Measurements from ENCODE around the gene BASP1.

Gene BASP1

DNA sequence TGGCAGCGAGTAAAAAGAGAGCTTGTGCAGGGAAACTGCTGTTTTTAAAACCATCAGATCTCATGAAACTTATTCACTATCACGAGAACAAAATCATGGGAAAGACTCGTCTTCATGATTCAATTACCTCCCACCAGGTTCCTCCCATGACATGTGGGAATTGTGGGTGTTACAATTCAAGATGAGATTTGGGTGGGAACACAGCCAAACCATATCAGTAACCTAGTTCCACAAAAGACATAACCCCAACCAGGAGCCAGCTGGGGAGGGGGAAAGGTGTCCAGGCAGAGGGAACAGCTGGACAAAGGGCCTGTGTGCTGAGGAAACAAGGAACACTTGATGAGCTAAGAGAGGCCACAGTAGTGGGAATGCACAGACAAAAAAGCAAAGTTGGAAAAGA is 71.1 kb downstream of the BASP1 start:
- H3K4me3 ChIP-seq (ENCODE audit: control insufficient read depth, low read depth, low read length) = no peak overlapping the region
- TF ChIP-seq, protein P1, sequence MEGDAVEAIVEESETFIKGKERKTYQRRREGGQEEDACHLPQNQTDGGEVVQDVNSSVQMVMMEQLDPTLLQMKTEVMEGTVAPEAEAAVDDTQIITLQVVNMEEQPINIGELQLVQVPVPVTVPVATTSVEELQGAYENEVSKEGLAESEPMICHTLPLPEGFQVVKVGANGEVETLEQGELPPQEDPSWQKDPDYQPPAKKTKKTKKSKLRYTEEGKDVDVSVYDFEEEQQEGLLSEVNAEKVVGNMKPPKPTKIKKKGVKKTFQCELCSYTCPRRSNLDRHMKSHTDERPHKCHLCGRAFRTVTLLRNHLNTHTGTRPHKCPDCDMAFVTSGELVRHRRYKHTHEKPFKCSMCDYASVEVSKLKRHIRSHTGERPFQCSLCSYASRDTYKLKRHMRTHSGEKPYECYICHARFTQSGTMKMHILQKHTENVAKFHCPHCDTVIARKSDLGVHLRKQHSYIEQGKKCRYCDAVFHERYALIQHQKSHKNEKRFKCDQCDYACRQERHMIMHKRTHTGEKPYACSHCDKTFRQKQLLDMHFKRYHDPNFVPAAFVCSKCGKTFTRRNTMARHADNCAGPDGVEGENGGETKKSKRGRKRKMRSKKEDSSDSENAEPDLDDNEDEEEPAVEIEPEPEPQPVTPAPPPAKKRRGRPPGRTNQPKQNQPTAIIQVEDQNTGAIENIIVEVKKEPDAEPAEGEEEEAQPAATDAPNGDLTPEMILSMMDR (IDR thresholded peaks at IDR 0.05; ENCODE audit: control insufficient read depth, insufficient read depth, low read depth, low read length, missing control alignments) = no peak
- DNase-seq (ENCODE audit: low read depth) = no peak

DNA sequence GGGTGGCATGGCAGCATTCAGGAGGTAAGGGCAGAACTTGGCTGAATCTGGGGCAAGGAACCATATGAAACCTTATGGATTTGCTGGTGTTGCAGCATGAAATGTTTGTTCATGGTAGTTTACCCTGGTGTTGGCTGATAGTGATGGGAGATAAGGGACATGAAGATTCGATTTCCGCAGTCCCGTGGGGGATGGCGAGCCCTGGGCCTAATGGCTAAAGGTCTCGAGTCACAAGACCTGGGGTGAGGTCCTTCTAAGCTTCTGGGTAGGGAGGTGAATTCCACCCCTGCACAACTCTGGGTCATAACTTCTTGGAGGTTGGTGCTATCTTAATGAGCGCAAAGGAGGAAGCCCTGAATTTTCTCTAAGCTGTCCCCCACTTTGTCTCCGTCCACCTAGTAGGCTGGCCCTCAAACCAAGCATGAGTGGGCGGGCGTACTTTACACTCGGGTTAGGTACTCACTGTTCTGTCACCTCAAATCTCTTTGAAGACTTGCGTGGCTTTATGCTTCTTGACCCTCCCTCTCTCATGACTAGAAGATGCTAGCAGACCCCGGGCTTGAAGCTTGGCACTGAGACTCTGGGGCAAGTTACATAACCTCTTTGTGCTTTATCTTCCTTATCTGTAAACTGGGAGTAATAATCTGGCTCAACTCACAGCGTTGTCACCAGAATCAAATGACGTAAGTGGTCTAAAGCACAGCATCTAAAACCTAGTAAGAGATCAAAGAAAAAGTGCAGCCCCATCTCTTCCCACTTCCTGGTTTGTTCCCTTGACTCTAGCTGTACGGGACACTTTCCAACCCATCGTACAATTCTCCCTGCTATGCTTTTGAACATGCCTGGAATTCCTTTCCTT is 72.5 kb downstream of the BASP1 start:
- TF ChIP-seq, protein P1 (IDR thresholded peaks at IDR 0.05; ENCODE audit: control insufficient read depth, insufficient read depth, low read depth, low read length, missing control alignments) = no peak
- DNase-seq (ENCODE audit: low read depth) = no peak
- H3K4me3 ChIP-seq (ENCODE audit: control insufficient read depth, low read depth, low read length) = no peak overlapping the region

DNA sequence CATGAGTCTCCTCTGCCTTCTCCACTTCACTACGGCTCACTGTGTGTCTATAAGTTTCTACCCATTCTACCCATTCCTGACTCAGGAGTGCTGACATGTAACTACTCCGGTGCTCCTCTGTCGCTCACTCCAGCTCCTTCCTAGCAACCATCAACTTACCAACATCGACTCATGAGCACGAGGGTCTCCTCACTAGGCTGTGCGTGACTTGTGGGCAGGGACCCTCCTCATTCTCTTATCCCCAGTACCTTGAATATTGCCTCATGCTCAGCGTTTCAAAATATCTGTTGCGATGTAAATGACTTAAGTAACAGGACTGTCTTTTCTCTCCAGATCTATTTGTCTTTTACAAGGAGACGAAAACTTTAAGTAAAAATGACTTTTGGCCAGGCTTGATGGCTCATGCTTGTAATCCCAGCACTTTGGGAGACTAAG is 73.1 kb downstream of the BASP1 start:
- no peak overlapping the region for H3K4me3 ChIP-seq (ENCODE audit: control insufficient read depth, low read depth, low read length)
- TF ChIP-seq, protein P1 (IDR thresholded peaks at IDR 0.05; ENCODE audit: control insufficient read depth, insufficient read depth, low read depth, low read length, missing control alignments) = no peak
- no peak for DNase-seq (ENCODE audit: low read depth)

DNA sequence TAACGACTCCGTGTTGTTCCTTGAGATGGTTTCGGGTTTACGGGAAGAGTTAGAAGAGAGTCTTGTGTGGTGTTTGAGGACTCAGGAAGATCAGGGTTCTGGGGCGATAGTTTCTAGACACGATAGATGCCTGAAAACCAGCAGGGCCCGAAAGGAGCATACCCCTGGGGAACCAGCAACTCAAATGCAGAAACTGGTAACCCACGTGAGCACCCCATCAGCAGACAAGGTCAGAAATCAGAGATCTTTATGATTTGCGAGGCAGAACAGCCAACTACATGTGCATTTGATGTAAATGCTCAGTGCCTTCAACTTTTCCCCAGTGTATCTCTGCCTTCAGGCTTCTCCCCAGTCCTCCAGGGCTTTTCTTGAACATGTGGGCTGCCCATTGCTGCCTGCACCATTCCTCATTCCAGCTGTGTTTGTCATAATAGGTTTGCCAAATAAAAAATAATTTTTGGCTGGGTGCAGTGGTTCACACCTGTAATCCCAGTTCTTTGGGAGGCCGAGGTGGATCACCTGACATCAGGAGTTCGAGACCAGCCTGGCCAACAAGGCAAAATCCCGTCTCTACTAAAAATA is 75.1 kb downstream of the BASP1 start:
- TF ChIP-seq, protein P1 (IDR thresholded peaks at IDR 0.05; ENCODE audit: control insufficient read depth, insufficient read depth, low read depth, low read length, missing control alignments) = no peak
- DNase-seq (ENCODE audit: low read depth) = no peak
- H3K4me3 ChIP-seq (ENCODE audit: control insufficient read depth, low read depth, low read length) = no peak overlapping the region

DNA sequence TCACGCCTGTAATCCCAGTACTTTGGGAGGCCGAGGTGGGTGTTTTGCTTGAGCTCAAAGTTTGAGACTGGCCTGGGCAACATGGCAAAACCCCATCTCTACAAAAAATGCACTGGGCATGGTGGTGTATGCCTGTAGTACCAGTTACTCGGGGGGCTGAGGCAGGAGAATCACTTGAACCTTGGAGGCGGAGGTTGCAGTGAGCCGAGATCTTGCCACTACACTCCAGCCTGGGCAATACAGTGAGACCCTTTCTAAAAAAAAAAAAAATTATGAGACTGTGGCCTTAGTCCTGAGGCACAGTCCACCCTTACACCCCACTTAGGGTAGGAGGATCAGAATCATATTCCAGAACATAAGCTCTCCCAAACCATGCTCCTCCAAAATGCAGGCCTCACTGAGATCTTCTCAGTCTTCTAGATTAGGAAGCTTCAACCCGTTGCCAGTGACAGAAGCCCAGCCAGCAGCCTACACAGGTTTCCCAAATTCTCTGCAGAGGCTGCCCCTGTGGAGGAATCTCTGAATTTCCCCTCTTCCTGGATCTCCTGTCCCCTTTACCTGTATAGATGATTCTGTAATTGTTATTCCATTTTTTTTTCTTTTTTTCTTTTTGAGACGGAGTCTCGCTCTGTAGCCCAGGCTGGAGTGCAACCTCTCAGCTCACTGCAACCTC is 77.3 kb downstream of the BASP1 start:
- no peak overlapping the region for H3K4me3 ChIP-seq (ENCODE audit: control insufficient read depth, low read depth, low read length)
- TF ChIP-seq, protein P1 (IDR thresholded peaks at IDR 0.05; ENCODE audit: control insufficient read depth, insufficient read depth, low read depth, low read length, missing control alignments) = no peak
- no peak for DNase-seq (ENCODE audit: low read depth)

DNA sequence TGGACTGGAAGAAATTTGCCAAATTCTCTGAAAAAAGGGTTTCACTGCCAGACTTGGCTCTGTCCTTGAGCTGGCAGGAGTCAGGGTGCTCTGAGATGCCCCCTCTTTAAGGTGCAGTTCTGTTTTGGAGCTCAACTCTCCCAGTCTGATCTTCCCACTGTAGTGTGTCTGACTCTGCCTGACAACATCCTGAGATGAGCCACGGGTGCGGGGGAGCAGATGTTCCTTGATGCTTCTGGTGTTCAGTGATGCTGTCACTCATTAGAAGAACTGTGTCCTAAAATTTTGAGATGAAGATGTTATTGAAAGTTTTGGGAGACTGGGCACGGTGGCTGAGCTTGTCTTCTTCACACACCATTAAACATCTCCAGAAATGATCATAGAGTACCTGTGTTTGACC is 78.2 kb downstream of the BASP1 start:
- TF ChIP-seq, protein P1 (IDR thresholded peaks at IDR 0.05; ENCODE audit: control insufficient read depth, insufficient read depth, low read depth, low read length, missing control alignments) = no peak
- no peak for DNase-seq (ENCODE audit: low read depth)
- no peak overlapping the region for H3K4me3 ChIP-seq (ENCODE audit: control insufficient read depth, low read depth, low read length)

All from AG09309 (cell line).